GM21723 (cell line): Measurements from ENCODE around the gene DMKN.

Source experiments
- ATAC-seq: cut with Tn5 transposase; IDR thresholded peaks from one replicate; pipeline ENCODE4 v1.9.1; 2021; ENCODE audit warnings: mild to moderate bottlenecking, moderate library complexity; ENCODE audit not compliant: unreplicated experiment

The DMKN gene

GRCh38 chr19:35528218-35529038 is 15.0 kb upstream of the DMKN start, which contains the start of gene SBSN:
Gene SBSN, minus strand, starts transcription at chr19:35528311. Its CDS starts 30 bp downstream, at chr19:35528281.
- ATAC-seq = no peak

GRCh38 chr19:35525873-35526272 is 12.4 kb upstream of the DMKN start:
- no peak for ATAC-seq

- no peak for ATAC-seq
These were observed 10.9 kb upstream of the DMKN start for GRCh38 chr19:35524181-35524837.

- ATAC-seq = no peak
These were observed 9.4 kb upstream of the DMKN start for GRCh38 chr19:35522745-35523327.

- ATAC-seq = no peak
These were observed 7.8 kb upstream of the DMKN start for GRCh38 chr19:35521124-35521743.

GRCh38 chr19:35519291-35519690 is 5.8 kb upstream of the DMKN start:
- no peak for ATAC-seq

- ATAC-seq = no peak
These were observed 4.9 kb upstream of the DMKN start for GRCh38 chr19:35518313-35518712.

- no peak for ATAC-seq
These were observed 3.9 kb upstream of the DMKN start for GRCh38 chr19:35517342-35517741.

- no peak for ATAC-seq
These were observed 2.9 kb upstream of the DMKN start for GRCh38 chr19:35516310-35516709.

GRCh38 chr19:35514282-35514809 is 897 bp upstream of the DMKN start:
- no peak for ATAC-seq

GRCh38 chr19:35512831-35513627 is 420 bp downstream of the DMKN start:
- no peak for ATAC-seq

GRCh38 chr19:35511337-35511736 is 2.1 kb downstream of the DMKN start:
- no peak for ATAC-seq

GRCh38 chr19:35510626-35510964 is 2.9 kb downstream of the DMKN start:
- ATAC-seq = no peak

GRCh38 chr19:35509861-35510625 is 3.4 kb downstream of the DMKN start:
- ATAC-seq = no peak

- ATAC-seq = no peak
These were observed 4.3 kb downstream of the DMKN start for GRCh38 chr19:35509018-35509652.

GRCh38 chr19:35508129-35508528 is 5.3 kb downstream of the DMKN start:
- no peak for ATAC-seq

- no peak for ATAC-seq
These were observed 5.9 kb downstream of the DMKN start for GRCh38 chr19:35507561-35507960.

GRCh38 chr19:35506011-35506410 is 7.4 kb downstream of the DMKN start:
- no peak for ATAC-seq

- ATAC-seq = no peak
These were observed 10.7 kb downstream of the DMKN start for GRCh38 chr19:35502751-35503150.
